RWPE1 (cell line): ENCODE measurements around the gene MAT2A.
A peak's percentile ranks its signal among the peaks of the same experiment; 100 is the strongest.
"Not testable (repeated sequence)": the region's sequence is repeated elsewhere in the genome, so short reads cannot be mapped to it uniquely, and the experiment has no call there.

Experiments used
- CTCF ChIA-PET: fragments of 350-600 bp; sonication (Branson Sonifier 250); formaldehyde crosslinking; extraction: SDS; loops from one replicate; lab custom pipeline; 2021; lab: Yijun Ruan, JAX
- POLR2A ChIA-PET: fragments of 400-600 bp; formaldehyde crosslinking; extraction: SDS; loops from one replicate; lab custom pipeline; 2020; ENCODE audit warnings: antibody characterized with exemption; ENCODE audit not compliant: low non-redundant PET; lab: Yijun Ruan, JAX
- DNase-seq: peaks from one replicate; pipeline ENCODE4 v3.0.0; 2012; ENCODE audit warnings: low spot score
- H3K27ac ChIP-seq: fragments of 450-650 bp; 2 replicates; pipeline ENCODE4 v1.5.1; 2017
- TF ChIP-seq, protein P1 (sequence below): fragments of 450-650 bp; conservative IDR thresholded peaks from 2 replicates; pipeline ENCODE4 v1.5.1; 2017; ENCODE audit warnings: low read depth, mild to moderate bottlenecking

The MAT2A gene

DNA sequence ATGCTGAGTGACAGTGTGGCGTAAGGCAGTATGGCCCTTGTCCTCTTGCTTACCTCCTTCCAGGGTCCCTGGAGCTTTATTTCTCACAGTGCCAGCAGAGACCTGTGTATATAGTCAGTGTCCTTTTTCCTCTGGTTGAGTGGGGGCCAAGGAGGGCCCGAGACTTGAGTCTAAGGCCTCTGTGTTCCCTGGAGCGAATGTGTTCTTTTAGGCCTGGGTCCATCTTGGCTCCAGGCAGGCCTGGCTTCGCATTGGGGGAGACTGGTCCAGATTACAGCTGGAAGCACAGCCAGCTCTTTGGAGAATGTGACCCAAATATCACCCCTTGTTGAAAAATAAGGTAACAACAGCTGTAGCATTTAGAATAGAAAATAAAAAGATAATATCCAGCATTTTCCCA lies 50.2 kb downstream of the MAT2A start:
- DNase-seq = no peak
- CTCF ChIA-PET = interaction anchor here (0.7 kb wide), 1 partner anchor 17 kb away, joined by 3 read pairs; no protein-coding TSS in a partner anchor
- no peak overlapping the region for H3K27ac ChIP-seq
- TF ChIP-seq, protein P1, sequence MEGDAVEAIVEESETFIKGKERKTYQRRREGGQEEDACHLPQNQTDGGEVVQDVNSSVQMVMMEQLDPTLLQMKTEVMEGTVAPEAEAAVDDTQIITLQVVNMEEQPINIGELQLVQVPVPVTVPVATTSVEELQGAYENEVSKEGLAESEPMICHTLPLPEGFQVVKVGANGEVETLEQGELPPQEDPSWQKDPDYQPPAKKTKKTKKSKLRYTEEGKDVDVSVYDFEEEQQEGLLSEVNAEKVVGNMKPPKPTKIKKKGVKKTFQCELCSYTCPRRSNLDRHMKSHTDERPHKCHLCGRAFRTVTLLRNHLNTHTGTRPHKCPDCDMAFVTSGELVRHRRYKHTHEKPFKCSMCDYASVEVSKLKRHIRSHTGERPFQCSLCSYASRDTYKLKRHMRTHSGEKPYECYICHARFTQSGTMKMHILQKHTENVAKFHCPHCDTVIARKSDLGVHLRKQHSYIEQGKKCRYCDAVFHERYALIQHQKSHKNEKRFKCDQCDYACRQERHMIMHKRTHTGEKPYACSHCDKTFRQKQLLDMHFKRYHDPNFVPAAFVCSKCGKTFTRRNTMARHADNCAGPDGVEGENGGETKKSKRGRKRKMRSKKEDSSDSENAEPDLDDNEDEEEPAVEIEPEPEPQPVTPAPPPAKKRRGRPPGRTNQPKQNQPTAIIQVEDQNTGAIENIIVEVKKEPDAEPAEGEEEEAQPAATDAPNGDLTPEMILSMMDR = no peak
- POLR2A ChIA-PET = no interaction called here

DNA sequence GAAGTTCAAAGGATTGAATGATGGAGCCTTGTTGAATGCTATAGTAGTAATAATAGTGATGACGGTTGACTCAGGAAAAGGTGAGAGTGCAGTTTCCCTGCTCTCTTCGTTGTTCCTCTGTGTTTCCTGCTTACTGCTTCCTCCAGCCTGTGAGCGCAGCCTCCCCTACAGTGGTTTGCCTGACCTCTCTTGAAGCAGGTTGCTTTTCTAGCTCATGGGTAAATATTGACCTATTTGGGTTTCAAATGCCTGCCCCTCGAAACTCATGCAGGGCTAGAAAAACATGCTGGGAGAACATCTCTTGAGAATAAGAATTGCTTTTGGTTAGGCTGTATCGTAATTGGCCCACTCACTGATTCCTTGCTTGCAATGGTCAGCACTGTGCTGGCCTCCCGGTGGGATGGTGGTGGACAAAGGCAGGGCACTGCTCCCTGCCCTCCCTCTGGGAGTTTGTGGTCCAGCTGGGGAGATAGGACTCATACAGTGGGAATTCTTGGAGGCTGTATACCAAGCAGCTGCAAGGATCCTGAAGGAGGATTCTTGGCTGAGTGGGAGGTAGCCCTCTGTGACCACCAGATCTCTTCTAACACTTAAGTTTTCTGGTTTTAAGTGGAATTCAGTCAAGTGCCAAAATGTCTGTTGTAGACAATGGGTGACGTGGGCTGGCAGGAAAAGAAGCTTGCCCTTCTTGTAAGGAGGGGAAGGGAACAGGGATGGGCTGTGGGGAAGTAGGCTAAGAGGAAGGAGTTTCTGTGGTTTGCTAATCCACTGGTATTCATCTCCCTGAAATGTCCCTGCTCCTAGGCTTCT lies 51.2 kb downstream of the MAT2A start:
- TF ChIP-seq, protein P1 = no peak
- peak overlapping the region; percentile 65 for H3K27ac ChIP-seq
- DNase-seq = no peak

GRCh38 chr2:85590950-85591349 lies 52.0 kb downstream of the MAT2A start:
- DNase-seq = no peak
- ChIA-PET CTCF (interaction anchor here (0.7 kb wide), 1 partner anchor 171 kb away, joined by 3 read pairs; no protein-coding TSS in a partner anchor), POLR2A (no interaction called here)
- TF ChIP-seq, protein P1 = no peak
- H3K27ac ChIP-seq = peak overlapping the region; percentile 65

More for the DNA sequence above, 51.2 kb downstream of the MAT2A start:
- ChIA-PET CTCF (interaction anchor here (0.7 kb wide), 1 partner anchor 171 kb away, joined by 3 read pairs; no protein-coding TSS in a partner anchor), POLR2A (no interaction called here)

DNA sequence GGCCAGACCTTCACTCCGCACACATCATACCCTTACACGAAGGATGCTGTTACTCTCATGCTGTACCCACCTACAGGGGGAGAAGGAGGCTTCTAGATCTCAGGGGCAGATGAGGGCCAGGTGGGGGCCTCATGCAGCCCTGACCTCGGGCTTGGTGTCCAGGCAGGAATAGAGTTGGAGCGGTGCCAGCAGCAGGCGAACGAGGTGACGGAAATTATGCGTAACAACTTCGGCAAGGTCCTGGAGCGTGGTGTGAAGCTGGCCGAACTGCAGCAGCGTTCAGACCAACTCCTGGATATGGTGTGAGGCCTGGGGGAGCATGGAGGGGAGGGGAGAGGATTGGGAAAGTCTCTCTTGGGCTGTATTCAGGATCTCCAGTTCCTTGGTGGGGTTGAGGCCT lies 52.6 kb downstream of the MAT2A start:
- H3K27ac ChIP-seq = peak overlapping the region; percentile 65
- TF ChIP-seq, protein P1 = no peak
- ChIA-PET CTCF (no interaction called here), POLR2A (no interaction called here)
- DNase-seq = no peak

- POLR2A ChIA-PET, DNase-seq, H3K27ac ChIP-seq: not testable (repeated sequence)
- CTCF ChIA-PET = interaction anchor here (1.0 kb wide), 1 partner anchor 11 kb away, joined by 3 read pairs; no protein-coding TSS in a partner anchor
Measured at GRCh38 chr2:85592299-85592698, 53.3 kb downstream of the MAT2A start.

DNA sequence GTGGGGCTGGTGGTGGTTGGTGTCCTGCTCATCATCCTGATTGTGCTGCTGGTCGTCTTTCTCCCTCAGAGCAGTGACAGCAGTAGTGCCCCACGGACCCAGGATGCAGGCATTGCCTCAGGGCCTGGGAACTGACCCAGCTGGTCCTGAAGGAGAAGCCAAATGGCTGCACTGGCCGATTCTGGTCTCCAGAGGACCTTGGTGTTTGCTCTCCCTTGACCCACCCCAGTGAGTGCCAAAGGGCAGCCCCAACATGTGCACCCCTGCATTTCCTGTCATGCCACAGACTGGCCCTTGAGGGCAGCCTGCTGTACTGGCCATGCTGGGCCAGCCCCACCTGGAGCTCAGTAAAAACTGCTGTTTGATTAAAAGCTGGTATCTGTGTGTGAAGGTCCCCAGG lies 54.1 kb downstream of the MAT2A start:
- peak overlapping the region; percentile 22 for H3K27ac ChIP-seq
- TF ChIP-seq, protein P1 = no peak
- ChIA-PET POLR2A (no interaction called here), CTCF (interaction anchor here (1.0 kb wide), 1 partner anchor 12 kb away, joined by 3 read pairs; no protein-coding TSS in a partner anchor)
- DNase-seq = no peak
